ENCODE measurements around the gene OR2AT4.
A peak's percentile ranks its signal among the peaks of the same experiment; 100 is the strongest.
"Not testable (repeated sequence)": the region's sequence is repeated elsewhere in the genome, so short reads cannot be mapped to it uniquely, and the experiment has no call there.

The OR2AT4 gene

GRCh38 chr11:75096456-75097172, at the start of gene OR2AT4:
TSS of gene OR2AT4 (minus strand) at chr11:75096876.
- DNase-seq = no peak

DNA sequence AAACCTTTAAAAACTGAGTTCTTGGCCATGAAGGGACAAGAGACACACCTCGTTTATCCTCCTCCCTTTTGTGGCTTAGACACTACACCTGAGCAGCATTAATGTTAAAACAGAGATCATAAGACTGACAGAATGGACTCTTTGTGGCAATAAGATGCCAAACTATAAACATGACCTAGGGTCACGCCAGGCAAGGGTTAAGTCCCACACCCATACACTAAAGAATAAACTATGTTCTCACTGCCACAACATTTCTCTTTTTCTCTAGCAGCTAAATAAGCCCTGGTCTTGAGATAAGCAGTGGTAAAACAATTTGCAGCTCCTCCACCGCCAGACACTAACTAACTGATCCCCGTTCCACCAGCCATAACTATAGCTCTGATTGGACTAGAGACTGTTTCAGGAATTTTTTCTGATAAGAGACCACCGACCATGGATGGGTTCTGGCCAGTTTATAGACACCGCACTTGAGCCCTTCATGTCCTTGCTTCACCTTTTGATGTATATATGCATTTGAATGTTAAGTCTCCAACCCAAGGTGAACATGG, 49.4 kb upstream of the OR2AT4 start:
- no peak for DNase-seq

- no peak for DNase-seq
Measured at GRCh38 chr11:75145196-75145971, 48.7 kb upstream of the OR2AT4 start.

DNA sequence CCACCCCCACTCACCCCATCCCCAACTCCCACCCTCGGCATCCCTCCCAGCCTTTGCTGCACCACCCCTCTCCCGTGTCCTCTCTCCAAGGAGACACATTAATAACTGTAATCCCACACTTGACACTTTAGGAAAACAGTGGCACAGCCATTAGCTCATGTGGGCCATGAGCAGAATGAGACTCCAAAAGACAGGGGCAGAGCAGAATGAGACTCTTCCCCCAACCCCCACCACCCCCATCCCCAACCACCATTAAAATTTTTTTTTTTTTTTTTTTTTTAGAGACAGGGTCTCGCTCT, 48.0 kb upstream of the OR2AT4 start:
- DNase-seq = no peak

- no peak for DNase-seq
Measured at GRCh38 chr11:75143420-75143731, 46.7 kb upstream of the OR2AT4 start.

- peak; percentile 75 to 80 for DNase-seq
Measured at GRCh38 chr11:75142714-75143419, 46.2 kb upstream of the OR2AT4 start.

GRCh38 chr11:75141166-75141565, 44.5 kb upstream of the OR2AT4 start:
- DNase-seq = no peak

GRCh38 chr11:75140269-75141138, 43.8 kb upstream of the OR2AT4 start:
- peak; percentile 67 to 78 for DNase-seq

GRCh38 chr11:75135651-75136050, 39.0 kb upstream of the OR2AT4 start:
- no peak for DNase-seq

GRCh38 chr11:75135021-75135650, 38.5 kb upstream of the OR2AT4 start:
- no peak for DNase-seq

DNA sequence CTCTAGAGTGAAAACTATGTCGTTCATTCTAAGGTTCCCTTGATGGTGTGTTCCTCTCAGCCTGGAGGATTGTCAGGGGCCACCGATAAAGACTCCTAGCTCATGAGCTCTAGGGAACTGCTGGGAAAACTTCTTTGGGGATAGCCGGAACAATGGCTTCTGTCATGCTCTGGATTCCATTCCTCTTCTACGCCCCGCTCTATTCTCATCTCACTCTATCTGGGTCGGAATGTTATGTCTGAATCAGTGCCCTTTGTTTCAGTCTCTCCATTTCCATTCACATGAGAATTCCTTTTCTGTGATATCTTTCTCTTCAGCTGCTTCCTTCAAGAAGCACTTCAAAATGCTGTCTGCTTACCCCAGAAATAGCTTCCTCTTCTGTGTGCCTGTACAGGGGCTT, 37.3 kb upstream of the OR2AT4 start:
- no peak for DNase-seq

GRCh38 chr11:75132080-75132479, 35.4 kb upstream of the OR2AT4 start:
- DNase-seq = no peak

GRCh38 chr11:75126564-75126963, 29.9 kb upstream of the OR2AT4 start:
- DNase-seq = no peak

DNA sequence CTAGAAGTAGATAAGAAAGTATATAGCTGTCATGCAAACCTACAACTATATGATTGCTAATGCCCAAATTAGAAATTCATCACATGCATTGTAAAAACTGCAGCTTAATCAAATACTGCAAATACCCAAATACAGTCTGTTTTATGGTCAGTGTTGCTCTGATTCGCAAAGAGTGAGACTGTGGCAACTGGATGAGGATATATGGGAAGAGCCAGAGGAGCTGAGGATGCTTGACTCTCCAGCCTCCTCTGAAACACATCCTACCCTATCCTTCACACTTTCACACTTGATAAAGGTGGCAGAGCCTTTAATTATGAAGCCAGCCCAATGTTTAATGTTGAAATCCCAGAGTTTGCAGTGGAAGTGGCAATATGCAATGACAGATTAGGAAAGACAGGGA, 21.9 kb upstream of the OR2AT4 start:
- DNase-seq = no peak

DNA sequence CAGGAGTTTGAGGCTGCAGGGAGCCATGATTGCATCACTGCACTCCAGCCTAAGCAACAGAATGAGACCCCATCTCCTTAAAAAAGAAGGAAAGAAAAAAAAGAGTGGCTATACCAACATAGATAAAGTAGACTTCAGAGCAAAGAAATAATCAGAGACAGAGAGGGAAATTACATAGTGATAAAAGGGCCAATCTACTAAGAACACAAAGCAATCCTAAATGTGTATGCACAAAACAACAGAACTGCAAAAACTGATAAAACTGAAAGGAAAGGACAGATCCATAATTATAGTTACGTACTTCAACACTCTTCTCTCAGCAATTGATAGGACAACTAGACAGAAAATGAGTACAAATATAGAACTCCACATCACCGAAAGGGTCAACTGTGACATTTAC, 17.8 kb upstream of the OR2AT4 start:
- DNase-seq = no peak

DNA sequence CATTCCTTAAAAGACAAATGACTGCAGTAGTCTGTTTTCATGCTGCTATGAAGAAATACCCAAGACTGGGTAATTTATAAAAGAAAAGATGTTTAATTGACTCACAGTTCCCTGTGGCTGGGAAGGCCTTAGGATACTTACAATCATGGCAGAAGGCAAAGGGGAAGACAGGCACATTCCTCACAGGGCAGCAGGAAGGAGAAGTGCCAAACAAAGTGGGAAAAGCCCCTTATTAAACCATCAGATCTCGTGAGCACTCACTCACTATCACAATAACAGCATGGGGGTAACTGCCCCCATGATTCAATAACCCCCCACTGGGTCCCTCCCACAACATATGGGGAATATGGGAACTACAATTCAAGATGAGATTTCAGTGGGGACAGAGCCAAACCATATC, 16.4 kb upstream of the OR2AT4 start:
- DNase-seq = no peak

DNA sequence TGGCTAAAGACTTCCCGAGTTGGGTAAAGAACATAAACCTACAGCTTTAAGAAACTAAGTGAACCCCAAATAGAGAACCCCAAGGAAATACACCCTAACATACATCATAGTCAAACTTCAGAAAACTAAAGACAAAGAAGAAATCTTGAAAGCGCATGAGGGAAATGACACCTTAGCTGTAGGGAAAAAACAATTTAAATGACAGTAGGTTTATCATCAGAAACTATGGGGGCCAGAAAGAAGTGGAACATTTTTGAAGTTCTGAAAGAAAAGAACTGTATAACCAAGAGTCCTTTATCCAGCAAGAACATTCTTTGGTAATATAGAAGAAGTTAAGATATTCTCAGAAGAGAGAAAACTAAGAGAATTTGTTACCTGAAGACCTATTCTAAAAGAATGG, 15.5 kb upstream of the OR2AT4 start:
- DNase-seq = no peak

- no peak for DNase-seq
Measured at GRCh38 chr11:75107187-75107586, 10.5 kb upstream of the OR2AT4 start.

DNA sequence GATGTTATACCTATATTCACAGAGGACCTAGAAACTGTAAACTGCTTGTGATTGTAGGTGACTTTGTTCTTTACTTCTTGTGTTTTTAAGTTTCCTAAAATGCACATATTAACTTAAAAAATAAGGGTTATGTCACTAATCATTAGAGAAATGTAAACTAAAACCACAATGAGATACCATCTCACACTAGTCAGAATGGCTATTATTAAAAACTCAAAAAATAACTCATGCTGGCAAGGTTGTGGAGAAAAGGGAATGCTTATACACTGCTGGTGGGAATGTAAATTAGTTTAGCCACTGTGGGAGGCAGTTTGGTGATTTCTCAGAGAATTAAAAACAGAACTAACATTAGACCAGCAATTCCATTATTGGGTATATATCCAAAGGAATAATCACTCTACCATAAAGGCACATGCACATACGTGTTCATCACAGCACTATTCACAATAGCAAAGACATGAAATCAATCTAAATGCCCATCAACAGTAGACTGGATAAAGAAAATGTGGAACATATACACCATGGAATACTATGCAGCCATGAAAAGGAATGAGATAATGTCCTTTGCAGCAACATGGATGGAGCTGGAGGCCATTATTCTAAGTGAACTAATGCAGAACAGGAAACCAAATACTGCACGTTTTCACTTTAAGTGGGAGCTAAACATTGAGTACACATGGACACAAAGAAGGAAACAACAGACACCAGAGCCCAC, 9.4 kb upstream of the OR2AT4 start:
- DNase-seq = not testable (repeated sequence)

GRCh38 chr11:75105462-75105925, 8.8 kb upstream of the OR2AT4 start:
- DNase-seq = no peak

- DNase-seq = no peak
Measured at GRCh38 chr11:75103380-75104026, 6.8 kb upstream of the OR2AT4 start.
